OCI-LY7 (cell line): ENCODE data around the gene PRPF18.

ENCODE experiments used
- EZH2phosphoT487 ChIP-seq: fragments of 200-600 bp; sonication (generic); IDR thresholded peaks from 2 replicates; pipeline ENCODE4 v1.6.1; 2018; ENCODE audit warnings: low read depth, borderline replicate concordance, mild to moderate bottlenecking, mixed run types, antibody characterized with exemption, low read length, moderate library complexity, mixed read lengths
- TF ChIP-seq, protein P1 (sequence below): fragments of 200-600 bp; sonication (generic); conservative IDR thresholded peaks from 2 replicates; pipeline ENCODE4 v1.5.1; 2014; ENCODE audit warnings: mild to moderate bottlenecking, antibody characterized with exemption, low read length, moderate library complexity, mixed read lengths

DNA sequence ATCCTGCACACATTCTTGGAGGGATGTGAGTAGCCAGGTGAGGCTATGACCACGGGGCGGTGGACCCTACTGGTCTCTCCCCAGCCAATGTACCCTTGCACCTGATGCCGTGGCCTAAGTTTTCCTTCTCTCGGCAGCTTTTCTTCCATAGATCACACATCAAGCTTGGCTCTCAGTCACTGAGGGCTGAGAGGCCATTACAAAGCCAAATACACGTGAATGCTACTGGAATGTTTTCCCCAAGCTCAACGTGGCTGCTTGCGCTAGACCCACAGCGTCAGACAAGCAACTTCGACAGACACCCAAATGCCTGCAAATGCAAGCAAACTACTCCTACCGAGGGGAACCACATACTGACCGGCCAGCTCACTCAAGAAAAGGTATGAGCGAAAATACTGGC lies 83.1 kb downstream of the PRPF18 start:
- TF ChIP-seq, protein P1, sequence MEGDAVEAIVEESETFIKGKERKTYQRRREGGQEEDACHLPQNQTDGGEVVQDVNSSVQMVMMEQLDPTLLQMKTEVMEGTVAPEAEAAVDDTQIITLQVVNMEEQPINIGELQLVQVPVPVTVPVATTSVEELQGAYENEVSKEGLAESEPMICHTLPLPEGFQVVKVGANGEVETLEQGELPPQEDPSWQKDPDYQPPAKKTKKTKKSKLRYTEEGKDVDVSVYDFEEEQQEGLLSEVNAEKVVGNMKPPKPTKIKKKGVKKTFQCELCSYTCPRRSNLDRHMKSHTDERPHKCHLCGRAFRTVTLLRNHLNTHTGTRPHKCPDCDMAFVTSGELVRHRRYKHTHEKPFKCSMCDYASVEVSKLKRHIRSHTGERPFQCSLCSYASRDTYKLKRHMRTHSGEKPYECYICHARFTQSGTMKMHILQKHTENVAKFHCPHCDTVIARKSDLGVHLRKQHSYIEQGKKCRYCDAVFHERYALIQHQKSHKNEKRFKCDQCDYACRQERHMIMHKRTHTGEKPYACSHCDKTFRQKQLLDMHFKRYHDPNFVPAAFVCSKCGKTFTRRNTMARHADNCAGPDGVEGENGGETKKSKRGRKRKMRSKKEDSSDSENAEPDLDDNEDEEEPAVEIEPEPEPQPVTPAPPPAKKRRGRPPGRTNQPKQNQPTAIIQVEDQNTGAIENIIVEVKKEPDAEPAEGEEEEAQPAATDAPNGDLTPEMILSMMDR, result no peak
- TF ChIP-seq EZH2phosphoT487, result no peak
